HG03457 (cell line): ENCODE data around the gene HELQ.
"Not testable (repeated sequence)": the region's sequence is repeated elsewhere in the genome, so short reads cannot be mapped to it uniquely, and the experiment has no call there.

ENCODE experiments used
- ATAC-seq: cut with Tn5 transposase; IDR thresholded peaks from one replicate; pipeline ENCODE4 v1.9.1; 2021; ENCODE audit warnings: moderate number of reproducible peaks; ENCODE audit not compliant: unreplicated experiment

HELQ gene, protein sequence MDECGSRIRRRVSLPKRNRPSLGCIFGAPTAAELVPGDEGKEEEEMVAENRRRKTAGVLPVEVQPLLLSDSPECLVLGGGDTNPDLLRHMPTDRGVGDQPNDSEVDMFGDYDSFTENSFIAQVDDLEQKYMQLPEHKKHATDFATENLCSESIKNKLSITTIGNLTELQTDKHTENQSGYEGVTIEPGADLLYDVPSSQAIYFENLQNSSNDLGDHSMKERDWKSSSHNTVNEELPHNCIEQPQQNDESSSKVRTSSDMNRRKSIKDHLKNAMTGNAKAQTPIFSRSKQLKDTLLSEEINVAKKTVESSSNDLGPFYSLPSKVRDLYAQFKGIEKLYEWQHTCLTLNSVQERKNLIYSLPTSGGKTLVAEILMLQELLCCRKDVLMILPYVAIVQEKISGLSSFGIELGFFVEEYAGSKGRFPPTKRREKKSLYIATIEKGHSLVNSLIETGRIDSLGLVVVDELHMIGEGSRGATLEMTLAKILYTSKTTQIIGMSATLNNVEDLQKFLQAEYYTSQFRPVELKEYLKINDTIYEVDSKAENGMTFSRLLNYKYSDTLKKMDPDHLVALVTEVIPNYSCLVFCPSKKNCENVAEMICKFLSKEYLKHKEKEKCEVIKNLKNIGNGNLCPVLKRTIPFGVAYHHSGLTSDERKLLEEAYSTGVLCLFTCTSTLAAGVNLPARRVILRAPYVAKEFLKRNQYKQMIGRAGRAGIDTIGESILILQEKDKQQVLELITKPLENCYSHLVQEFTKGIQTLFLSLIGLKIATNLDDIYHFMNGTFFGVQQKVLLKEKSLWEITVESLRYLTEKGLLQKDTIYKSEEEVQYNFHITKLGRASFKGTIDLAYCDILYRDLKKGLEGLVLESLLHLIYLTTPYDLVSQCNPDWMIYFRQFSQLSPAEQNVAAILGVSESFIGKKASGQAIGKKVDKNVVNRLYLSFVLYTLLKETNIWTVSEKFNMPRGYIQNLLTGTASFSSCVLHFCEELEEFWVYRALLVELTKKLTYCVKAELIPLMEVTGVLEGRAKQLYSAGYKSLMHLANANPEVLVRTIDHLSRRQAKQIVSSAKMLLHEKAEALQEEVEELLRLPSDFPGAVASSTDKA

GRCh38 chr4:83455281-83456183 lies at the start of gene HELQ, which contains the start of gene MRPS18C:
TSS of gene HELQ (minus strand) at chr4:83455823. CDS start at chr4:83455693, 130 bp downstream.
TSS of gene MRPS18C (plus strand) at chr4:83456058. CDS start at chr4:83456078, 20 bp downstream.
- peak; percentile 94 for ATAC-seq

- no peak for ATAC-seq
Observed at GRCh38 chr4:83504996-83505395, 49.4 kb upstream of the HELQ start.

DNA sequence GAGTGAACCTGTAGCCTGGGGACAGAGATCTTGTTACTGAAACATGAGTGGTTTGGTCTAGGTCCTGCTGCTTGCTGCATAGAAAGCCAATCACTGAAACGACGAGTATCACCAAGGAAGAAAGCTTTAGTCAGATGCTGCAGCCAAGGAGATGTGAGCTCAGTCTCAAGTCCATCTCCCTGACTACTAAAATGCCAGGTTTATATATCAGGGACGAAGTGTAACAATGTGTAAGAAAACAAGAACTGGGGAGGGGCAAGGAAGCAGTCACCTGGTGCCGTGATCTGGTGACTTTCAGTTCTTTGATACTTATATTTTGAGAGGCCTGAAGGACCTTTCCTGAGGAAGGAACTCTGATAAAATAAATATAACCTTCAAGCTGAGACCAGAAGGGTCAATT lies 48.9 kb upstream of the HELQ start:
- no peak for ATAC-seq

- no peak for ATAC-seq
Observed at GRCh38 chr4:83503974-83504373, 48.4 kb upstream of the HELQ start.

GRCh38 chr4:83501671-83502070 lies 46.0 kb upstream of the HELQ start:
- ATAC-seq, result not testable (repeated sequence)

DNA sequence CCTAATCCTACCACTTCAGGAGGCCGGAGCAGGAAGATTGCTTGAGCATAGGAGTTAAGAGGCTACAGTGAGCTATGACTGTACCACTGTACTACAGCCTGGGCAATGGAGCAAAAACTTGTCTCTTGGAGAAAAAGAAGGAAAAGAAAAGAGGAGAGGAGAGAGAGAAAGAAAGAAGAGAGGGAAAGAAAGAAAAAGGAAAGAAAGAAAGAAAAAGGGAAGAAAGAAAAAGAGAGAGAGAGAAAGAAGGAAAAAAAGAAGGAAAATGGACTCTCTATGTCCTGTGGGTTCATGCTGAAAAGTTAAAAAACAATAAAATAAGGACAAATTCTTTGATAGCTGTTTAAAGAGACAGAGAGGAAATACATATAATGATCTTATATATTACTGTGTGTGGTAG lies 42.6 kb upstream of the HELQ start:
- ATAC-seq, result no peak

DNA sequence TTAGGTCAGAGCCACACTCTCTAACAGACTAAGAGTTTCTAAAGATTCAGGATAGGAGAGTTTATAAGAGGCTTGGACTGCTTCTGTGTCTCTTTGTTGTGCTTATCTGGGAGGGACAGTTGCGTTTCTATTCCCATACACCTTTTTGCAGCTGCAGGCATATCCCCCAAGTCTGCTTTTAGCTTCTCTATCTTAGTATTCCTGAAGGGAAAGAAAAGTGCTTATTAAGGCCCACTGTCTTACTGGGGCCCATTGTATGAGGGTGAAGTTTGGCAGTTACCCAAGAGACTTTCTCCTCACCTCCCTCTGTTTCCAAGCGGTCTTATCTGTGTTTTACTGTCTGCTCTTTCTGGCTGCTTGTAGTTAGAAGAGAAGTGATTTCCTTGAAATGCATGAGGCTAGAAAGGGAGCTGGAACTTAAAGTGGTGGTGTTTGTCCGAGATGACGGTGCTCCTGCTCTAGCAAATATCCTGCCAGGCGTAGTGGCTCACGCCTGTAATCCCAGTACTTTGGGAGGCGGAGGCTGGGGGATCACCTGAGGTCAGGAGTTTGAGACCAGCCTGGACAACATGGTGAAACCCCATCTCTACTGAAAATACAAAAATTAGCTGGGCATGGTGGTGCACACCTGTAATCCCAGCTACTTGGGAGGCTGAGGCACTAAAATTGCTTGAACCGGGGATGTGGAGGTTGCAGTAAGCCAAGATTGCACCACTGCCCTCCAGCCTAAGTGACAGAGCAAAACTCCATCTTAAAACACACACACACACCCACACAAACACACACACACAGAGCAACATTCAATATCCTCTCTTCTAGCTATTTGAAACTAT lies 40.7 kb upstream of the HELQ start:
- not testable (repeated sequence) for ATAC-seq

GRCh38 chr4:83490876-83491450 lies 35.3 kb upstream of the HELQ start:
- ATAC-seq, result peak; percentile 82

DNA sequence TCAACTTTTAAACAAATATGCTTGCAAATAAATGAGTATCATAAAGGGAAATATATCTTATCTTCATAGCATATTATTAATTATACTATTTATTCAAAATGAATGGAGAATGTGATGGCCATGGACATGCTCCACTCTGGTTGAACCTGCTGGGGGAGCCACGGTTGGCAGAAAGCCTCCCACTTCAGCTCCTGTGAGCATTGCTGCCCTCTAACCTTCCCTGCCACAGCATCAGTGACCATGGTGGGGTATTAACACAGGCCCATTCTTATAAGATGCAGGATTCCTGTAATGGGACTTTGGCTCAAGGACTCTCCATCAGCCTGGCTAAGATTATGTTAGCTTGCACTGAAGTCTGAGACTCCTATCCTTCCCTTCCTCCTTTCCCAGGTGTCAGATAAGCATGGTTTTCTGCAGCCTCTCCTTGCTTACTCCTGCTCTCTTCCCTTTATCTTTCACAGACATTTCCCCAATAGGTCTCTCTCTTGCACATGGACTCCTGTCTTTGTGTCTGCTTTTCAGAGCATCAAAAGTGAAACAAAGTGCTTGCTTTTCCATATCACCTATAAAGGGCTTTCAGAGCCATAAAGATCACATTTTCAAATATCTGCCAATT lies 34.2 kb upstream of the HELQ start:
- no peak for ATAC-seq

DNA sequence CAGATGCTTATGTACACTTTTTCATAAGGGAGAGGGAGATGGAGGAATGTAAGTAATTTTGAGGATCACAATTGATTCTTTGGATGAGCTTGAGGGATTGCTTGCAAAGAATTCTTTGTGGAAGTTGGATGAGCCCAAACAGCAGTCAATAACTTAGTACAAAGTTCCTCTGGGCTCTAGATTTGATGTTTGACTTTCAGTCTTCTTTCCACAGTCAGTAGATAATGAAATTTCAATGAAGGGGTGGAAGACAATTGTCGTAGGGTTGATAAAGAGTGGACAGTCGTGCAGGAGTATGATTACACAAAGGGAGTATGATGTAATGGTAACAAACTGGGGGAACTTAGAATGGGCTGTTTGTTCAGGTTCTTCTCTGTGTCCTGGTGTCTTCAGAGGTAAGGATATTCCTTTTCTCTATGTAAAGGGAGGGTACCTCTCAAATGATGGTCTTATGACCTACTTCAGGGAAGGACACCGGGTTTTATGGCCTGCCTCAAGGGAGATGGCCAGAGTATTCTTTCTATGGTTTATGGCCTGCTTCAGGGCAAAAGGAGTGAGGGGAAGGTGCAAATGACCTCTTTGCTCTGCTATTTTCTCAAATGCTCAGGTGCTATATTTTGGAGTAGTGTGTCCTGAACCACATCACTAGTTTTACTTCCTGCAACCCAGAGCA lies 31.0 kb upstream of the HELQ start:
- no peak for ATAC-seq

DNA sequence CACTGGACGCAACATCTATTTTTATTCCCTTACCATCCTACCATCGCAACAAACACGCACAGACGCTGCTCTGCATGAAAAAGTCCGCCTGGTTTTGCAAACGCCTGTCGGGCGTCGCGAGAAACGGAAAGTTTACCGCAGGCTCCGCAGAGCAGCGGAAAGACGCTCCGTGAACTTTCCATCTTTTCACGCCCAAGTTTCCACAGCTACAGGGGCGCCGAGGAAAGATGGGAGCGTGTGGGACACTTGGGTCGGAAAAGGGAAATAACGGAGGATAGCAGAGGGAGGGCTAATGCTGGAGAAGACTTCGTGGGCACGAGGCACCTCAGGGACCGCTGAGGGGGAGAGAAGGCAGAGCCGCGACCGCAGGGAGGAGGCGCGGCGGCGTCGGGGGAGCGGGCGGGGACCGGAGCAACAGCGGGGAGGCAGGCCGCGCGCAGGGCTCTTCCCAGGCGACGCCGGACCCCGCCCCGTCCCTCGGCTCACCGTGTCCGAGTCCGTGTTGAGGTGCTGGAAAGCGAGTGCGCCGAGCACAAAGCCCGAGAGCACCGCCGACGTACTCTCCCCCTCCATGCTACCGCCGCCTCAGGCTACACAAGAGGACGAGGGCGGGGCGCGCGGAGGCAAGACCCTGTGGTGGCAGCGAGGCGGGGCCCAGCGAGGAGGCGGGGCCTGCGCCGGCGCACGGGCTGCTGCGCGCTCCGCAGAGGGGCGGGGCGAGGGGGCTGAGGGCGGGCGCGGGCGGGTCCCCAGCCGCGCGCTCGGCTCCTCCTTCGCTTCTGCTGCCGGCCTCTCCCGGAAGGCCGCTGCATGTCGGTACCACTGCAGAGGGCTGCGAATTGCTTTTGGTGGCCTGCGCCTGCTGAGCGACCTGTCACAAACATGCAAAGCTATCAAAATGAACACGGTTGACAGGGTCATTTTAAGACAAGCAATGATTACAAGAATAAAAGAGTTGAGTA lies 29.2 kb upstream of the HELQ start, which contains the start of gene ABRAXAS1:
ABRAXAS1 (minus strand) TSS at position 601 of the 962 bp plus-strand sequence; CDS start at position 573, 28 bp downstream.
- ATAC-seq, result peak; percentile 97

GRCh38 chr4:83473966-83474365 lies 18.3 kb upstream of the HELQ start:
- no peak for ATAC-seq

DNA sequence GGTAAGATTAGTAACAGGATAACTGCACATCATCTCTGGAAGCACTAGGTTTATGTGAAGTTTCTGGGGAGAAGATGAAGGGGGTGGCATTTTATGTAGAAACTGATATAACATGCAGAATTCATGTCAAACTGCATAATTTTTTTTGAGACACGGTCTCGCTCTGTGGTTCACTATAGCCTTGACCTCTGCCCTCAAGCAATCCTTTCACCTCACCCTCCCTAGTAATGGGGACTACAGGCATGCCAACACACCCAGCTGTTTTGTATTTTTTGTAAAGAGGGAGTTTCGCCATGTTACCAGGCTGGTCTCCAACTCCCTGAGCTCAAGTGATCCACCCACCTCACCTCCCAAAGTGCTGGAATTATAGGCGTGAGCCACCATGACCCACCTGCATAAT lies 17.8 kb upstream of the HELQ start:
- no peak for ATAC-seq

GRCh38 chr4:83456184-83456501 lies 520 bp upstream of the HELQ start:
- no peak for ATAC-seq

DNA sequence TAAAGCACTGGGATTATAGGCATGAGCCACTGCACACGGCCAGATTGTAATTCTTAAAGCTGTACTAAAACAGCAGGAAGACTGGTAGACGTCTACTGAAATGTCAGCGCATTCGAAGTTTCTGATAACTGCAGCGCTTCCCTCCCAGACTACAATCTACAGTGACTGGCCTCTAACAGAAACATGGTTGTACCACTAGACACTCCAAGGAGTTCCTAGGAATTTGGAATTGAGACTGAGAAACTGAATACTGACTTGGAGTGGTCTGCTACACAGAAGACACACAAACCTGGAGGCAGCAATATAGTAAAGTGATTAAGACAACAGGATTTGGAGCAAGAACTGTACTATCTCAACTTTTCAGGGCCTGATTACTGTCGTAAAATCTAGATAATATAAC lies 937 bp downstream of the HELQ start:
- no peak for ATAC-seq

DNA sequence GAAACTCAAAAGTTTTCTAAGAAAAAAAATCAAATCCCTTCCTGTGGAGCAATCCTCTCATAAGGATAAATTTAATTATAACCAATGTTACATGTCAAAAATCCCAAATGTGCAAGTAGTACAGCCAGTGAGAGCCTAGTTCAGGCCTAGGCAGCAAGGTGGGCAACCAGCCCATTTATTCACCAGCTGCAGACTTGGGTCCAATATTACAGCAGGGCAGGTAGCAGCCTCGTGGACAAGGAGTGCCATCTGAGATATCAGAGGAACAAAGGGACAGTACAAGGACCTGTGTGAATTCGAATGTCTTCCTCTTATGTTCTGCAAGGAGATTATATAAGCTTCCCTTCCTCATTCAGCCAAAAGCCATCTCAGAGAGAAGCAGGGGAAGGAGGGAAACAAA lies 6.6 kb downstream of the HELQ start:
- ATAC-seq, result no peak

DNA sequence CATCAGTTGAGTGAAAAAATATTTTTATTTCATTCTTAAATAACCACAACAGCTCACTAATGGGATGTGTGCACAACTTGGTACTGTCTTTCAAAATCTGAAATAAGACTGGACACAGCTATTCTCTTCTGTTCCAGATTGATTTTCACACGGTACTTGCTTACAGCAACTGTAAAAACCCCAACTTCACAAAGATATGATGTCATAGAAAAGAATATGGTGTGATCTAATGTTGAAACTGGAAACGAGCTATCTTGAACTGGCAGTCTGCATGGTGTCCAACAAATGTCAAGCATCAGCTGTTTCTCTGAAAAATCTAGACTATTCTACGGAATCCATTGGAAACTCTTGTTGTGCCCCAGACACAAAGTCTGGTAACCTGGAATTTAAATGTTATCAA lies 14.7 kb downstream of the HELQ start:
- ATAC-seq, result no peak
